HUES64 (cell line): Measurements from ENCODE around the gene EXOSC2.

ENCODE experiments used
- H3K27ac ChIP-seq: 2 replicates; pipeline ENCODE4 v1.7.0; 2013; ENCODE audit warnings: low read depth, low read length, inconsistent platforms
- H3K27me3 ChIP-seq: 2 replicates; pipeline ENCODE4 v1.6.1; 2013; ENCODE audit warnings: mild to moderate bottlenecking, low read length; ENCODE audit not compliant: insufficient read depth
- H3K36me3 ChIP-seq: 2 replicates; pipeline ENCODE4 v1.6.1; 2013; ENCODE audit warnings: mild to moderate bottlenecking, low read length; ENCODE audit not compliant: insufficient read depth
- H3K4me1 ChIP-seq: 2 replicates; pipeline ENCODE4 v1.6.1; 2013; ENCODE audit warnings: mild to moderate bottlenecking, low read length, moderate library complexity; ENCODE audit not compliant: insufficient read depth
- H3K4me3 ChIP-seq: 2 replicates; pipeline ENCODE4 v1.5.1; 2013; ENCODE audit warnings: mild to moderate bottlenecking, low read length, moderate library complexity
- H3K9ac ChIP-seq: 2 replicates; pipeline ENCODE4 v1.6.1; 2013; ENCODE audit warnings: mild to moderate bottlenecking, low read depth, low read length
- H3K9me3 ChIP-seq: 2 replicates; pipeline ENCODE4 v1.6.1; 2013; ENCODE audit warnings: low read depth, low read length; ENCODE audit not compliant: insufficient read depth
- WGBS: fragments of 150-250, 120-280 bp; methylation state at CpG from one replicate; pipeline ENCODE4 v1.1.7; 2013; ENCODE audit warnings: missing lambda C conversion rate; 5-methylcytosine and 5-hydroxymethylcytosine counted together

Gene EXOSC2

DNA sequence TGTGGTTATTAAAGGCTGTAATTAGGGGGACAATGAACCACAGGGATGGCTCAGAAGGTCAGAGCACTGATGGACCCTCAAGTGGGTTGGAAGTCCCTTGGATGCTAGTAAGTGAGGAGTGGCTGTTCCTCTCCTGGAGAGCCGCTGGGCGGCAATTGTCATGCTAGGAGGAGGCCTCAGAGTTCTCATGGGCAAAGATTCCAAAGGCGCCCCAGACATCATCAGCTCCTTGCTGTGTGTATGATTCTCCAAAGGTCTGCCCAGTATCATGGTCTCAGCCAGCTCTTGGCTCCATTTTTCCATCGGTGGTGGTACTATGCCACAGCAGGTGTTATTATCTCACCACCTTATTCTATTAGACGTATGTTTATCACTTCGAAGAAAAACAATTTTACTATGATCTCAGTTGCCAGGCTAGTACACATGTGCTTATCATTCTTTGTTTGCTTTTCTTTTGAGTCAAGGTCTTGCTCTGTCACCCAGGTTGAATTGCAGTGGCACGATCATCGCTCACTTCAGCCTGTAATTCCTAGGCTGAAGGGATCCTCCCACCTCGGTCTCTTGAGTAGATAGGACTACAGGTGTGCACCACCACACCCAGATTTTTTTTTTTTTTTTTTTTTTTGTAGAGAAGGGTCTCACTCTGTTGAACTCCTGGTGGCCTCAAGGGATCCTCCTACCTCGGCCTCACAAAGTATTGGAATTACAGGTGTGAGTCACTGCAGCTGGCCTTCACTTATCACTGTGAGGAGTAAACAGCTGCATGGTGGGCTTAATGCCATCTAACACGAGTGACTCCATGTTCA lies 46.8 kb downstream of the EXOSC2 start:
- Histone ChIP-seq H3K9ac (no peak overlapping the region), H3K4me1 (peaks cover under 1% of the 10 kb centered on the region; the same call in 1 of the 2 replicates), H3K9me3 (no peaks in the 10 kb centered on the region), H3K4me3 (no peak overlapping the region), H3K27ac (no peak overlapping the region), H3K27me3 (no peaks in the 10 kb centered on the region), H3K36me3 (no peaks in the 10 kb centered on the region)
- WGBS: 95% methylated on average over 11 of the region's 11 CpGs

DNA sequence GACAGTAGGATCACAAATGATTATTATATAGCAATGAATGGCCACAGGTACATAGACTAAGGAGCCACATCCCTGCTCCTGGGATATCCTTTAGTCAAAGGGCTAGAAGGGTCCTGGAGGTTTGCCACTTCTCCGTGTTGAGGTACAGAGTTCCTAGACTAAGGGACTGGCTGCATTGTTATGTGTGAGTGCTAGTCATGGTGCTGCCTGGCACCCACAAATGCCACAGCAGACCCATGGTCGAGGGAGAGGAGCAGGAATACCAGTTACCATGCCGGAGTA lies 47.4 kb downstream of the EXOSC2 start:
- WGBS: 91% methylated on average over 3 of the region's 3 CpGs
- Histone ChIP-seq H3K36me3 (no peaks in the 10 kb centered on the region), H3K9ac (no peak overlapping the region), H3K4me1 (peaks cover 6% of the 10 kb centered on the region), H3K27me3 (no peaks in the 10 kb centered on the region), H3K9me3 (no peaks in the 10 kb centered on the region), H3K27ac (no peak overlapping the region), H3K4me3 (no peak overlapping the region)

DNA sequence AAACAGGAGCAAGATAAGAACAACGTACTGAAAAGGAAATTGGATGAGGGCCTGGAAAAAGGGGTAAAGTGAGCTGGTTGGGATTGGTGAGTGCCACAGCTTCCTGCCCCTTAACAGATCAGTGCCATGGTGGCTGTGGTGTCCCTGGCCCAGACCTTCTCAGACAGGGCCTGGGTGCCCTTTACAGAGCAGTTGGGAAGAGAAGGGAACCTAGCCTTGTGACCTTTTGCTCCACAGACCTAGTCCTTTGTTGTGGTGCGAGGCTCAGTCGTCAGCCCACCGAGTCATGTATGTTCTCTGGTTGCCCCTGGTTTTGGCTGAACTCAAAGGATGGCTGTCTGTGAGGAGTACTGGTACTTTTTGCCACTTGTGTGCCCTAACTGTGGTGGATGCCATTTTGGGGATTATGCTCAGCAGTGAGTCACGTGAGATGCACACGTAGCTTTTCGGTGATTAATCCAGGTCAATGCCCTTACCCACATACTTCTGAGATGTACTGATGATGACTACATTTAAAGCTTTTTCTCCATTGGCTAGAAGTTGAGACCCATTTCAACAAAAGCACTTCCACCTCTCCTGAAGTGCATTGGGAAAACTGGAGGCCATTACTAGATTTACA lies 48.4 kb downstream of the EXOSC2 start:
- no peak overlapping the region for H3K4me3 ChIP-seq
- no peaks in the 10 kb centered on the region for H3K27me3 ChIP-seq
- 93% methylated on average over 7 of the region's 7 CpGs for WGBS
- peaks cover 6% of the 10 kb centered on the region for H3K4me1 ChIP-seq
- no peaks in the 10 kb centered on the region for H3K9me3 ChIP-seq
- H3K9ac ChIP-seq: no peak overlapping the region
- no peaks in the 10 kb centered on the region for H3K36me3 ChIP-seq
- H3K27ac ChIP-seq: no peak overlapping the region

DNA sequence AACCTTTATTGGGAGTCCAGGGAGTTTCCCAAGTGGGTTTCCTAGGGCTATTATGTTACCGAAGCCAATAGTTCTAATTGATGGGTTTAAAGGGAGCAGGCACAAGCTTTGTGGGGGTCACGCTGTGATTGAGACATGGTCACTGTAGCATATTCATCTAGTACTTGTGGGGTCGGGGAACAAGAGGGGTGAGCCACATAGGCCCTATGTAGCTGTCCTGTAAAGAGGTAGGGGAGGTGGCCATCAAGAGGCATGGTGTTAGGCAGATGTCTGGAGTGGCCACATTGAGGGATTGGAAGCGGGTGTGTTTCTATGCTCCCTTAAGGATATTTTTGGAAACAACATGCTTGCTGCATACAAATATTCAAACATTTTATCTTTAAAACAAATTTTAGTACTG lies 50.1 kb downstream of the EXOSC2 start:
- no peaks in the 10 kb centered on the region for H3K27me3 ChIP-seq
- H3K4me1 ChIP-seq: peaks cover 6% of the 10 kb centered on the region
- H3K9ac ChIP-seq: no peak overlapping the region
- H3K36me3 ChIP-seq: no peaks in the 10 kb centered on the region
- no peaks in the 10 kb centered on the region for H3K9me3 ChIP-seq
- no peak overlapping the region for H3K27ac ChIP-seq
- WGBS: 97% methylated on average over 3 of the region's 4 CpGs
- no peak overlapping the region for H3K4me3 ChIP-seq

DNA sequence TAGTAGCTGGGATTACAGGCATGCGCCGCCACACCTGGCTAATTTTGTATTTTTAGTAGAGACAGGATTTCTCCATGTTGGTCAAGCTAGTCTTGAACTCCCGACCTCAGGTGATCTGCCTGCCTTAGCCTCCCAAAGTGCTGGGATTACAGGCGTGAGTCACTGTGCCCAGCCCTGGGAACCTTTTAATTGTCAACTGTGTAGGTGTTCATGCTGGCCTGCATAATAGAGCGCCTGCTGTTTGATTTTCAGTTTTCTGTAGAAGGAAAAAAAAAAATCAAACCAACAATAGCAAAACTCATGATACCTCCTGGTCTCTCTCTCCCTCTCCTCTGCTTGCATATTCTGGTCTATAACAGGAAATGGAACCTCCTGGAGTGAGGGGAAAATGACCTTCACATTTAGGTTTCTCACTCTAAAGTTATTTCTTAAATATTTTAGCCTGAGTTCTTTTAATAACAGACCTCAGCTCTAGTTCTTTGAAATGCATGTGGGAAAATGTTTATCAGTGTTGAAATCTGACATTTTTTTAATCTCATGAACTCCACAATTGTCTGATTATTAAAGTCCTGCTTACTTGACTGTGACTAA lies 51.7 kb downstream of the EXOSC2 start:
- Histone ChIP-seq H3K9ac (no peak overlapping the region), H3K27me3 (no peaks in the 10 kb centered on the region), H3K9me3 (no peaks in the 10 kb centered on the region), H3K27ac (peak overlapping the region; percentile 25; the same call in 1 of the 2 replicates), H3K4me3 (no peak overlapping the region), H3K4me1 (peaks cover 6% of the 10 kb centered on the region), H3K36me3 (no peaks in the 10 kb centered on the region)
- WGBS: 88% methylated on average over 4 of the region's 5 CpGs

DNA sequence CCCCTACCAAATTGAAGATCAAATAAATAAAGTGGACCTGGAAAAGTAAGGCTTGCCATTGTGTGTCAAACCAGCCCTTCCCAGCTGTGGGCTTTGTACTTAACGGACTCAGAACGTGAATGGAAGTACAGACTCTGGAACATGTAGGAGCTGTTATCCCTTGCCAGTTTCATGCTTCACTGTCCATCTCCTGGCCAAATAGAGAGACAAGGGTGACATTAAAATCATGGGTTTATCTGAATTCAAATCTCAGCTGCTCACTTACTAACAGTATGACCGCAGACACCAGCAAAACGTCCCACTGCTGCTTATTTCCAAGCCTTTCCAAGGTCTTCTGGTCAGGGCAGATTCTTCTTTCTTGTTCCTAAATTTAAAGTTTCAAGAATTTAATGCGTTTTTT lies 52.2 kb downstream of the EXOSC2 start:
- Histone ChIP-seq H3K9ac (no peak overlapping the region), H3K27ac (peak overlapping the region; percentile 25; the same call in 1 of the 2 replicates), H3K4me1 (peaks cover 6% of the 10 kb centered on the region), H3K9me3 (no peaks in the 10 kb centered on the region), H3K36me3 (no peaks in the 10 kb centered on the region), H3K27me3 (no peaks in the 10 kb centered on the region), H3K4me3 (no peak overlapping the region)
- WGBS: 78% methylated on average over 4 of the region's 5 CpGs

DNA sequence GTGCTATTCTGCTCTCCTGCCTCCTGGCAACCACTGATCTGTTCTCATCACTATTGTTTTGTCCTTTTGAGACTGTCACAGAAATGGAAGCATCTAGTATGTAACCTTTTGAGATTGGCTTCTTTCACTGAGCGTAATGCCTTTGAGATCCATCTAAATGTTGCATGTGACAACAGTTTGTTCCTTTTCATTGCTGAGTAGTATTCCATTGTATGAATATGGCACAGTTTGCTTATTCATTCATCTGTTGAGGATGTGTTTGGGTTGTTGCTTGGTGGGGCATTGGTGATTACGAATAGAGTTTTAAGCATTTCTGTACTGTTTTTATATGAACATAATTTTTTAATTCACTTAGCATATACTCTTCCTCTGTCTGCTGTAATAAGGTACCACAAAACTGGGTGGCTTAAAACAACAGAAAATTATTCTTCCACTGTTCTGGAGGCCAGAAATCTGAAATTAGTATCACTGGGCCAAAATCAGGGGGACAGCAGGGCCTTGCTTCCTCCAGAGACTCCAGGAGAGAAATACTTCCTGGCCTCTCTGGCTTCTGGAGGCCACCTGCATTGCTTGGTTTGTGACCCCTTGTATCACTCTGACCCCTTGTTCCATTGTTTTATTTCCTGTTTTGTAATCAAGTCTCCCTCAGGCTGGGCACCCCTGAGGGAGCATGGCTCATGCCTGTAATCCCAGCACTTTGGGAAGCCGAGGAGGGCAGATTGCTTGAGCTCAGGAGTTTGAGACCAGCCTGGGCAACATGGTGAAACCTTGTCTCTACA lies 53.0 kb downstream of the EXOSC2 start:
- Histone ChIP-seq H3K36me3 (no peaks in the 10 kb centered on the region), H3K27me3 (no peaks in the 10 kb centered on the region), H3K4me3 (no peak overlapping the region), H3K9me3 (no peaks in the 10 kb centered on the region), H3K9ac (no peak overlapping the region), H3K27ac (no peak overlapping the region), H3K4me1 (peaks cover 6% of the 10 kb centered on the region)
- WGBS: 91% methylated on average over 3 of the region's 3 CpGs

DNA sequence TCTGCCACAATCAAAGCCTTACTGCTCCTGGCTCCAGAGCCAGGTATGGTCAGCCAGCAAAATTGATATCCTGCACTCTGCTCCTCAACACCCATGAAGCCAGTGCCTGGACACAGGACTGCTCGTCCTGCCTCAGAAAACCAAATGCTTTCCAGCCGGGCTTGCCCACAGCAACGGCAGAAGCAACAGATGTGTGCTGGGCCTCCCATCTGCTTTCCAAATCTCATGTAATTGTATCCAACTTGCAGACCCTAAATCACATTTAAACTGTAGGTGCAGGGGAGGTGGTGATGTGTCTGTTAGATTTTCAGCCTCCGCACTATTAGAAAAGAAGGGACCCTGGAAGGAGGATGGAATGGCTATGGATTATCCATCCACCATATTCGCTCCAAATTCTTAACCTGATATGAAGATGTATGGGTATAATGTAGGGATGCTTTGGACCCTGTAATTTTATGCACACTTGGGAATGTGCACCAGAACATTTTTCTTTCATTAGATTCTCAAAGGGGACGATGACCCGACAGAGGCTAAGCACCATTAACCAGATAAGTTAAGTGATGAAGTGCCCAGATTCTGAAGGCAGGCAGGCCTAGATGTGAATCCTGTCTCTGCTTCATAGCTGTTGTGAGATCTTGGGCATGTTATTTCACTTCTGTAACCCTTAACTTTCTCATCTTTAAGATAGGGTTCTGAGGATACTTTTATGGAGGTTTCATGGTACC lies 58.2 kb downstream of the EXOSC2 start:
- Histone ChIP-seq H3K9ac (no peak overlapping the region), H3K27ac (no peak overlapping the region), H3K4me1 (peaks cover 12% of the 10 kb centered on the region), H3K9me3 (no peaks in the 10 kb centered on the region), H3K27me3 (no peaks in the 10 kb centered on the region), H3K36me3 (no peaks in the 10 kb centered on the region), H3K4me3 (no peak overlapping the region)
- WGBS: 95% methylated on average over 6 of the region's 7 CpGs
